OCI-M2 (cell line): ENCODE measurements around the gene TMEM245.
"Not testable (repeated sequence)": the region's sequence is repeated elsewhere in the genome, so short reads cannot be mapped to it uniquely, and the experiment has no call there.

ENCODE experiments used
- DNase-seq: peaks from one replicate; lab custom pipeline; 2025; ENCODE audit not compliant: unreplicated experiment; lab: John Stamatoyannopoulos, UW

TMEM245 gene

DNA sequence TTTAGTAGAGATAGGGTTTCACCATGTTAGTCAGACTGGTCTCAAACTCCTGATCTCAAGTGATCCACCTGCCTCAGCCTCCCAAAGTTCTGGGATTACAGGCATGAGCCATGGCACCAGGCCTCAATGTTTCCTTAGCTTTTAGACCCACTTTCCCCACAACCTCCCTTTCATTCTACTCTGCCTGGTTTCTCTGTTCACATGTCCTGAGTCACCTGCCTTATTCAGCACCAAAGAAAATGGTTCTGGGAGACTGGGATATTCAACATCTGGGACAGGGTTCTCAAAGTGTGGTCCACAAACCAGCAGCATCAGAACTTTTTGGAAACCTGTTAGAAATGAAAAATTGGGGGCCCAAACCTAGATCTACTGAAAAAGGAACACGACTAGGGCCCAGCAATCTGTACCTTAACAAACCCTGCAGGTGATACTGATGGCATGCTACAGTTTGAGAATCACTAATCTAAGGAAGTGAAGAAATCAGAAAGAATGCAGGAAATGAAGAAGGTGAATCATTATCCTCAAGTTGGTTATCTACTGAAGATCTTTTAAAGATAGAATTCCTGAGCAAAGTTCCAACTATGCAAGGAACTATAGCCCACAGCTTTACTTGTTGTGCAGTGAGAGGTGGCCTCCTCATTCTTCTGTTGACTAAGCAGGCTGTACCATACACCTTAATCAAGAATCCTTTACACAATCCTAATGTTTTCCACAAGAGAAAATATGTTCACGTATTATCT, 54.6 kb downstream of the TMEM245 start:
- no peak for DNase-seq

DNA sequence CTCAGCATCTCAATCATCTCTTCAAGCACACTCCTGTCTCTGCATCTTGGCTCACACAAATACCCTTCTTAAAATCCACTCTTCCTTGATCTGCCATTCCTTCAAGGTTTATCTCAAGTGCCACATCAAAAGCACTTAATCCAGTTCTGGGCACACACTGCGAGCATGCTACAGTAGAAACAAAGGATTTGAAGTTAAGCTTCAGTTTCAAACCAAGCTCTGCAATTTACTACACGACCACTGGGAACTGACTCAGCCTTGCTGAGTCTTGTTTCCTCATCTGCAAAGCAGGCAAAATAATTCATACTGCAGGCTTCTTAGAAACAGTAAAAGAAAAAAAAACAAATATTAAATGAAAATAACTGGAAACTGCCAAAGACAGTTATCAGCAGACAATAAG, 56.0 kb downstream of the TMEM245 start:
- no peak for DNase-seq

DNA sequence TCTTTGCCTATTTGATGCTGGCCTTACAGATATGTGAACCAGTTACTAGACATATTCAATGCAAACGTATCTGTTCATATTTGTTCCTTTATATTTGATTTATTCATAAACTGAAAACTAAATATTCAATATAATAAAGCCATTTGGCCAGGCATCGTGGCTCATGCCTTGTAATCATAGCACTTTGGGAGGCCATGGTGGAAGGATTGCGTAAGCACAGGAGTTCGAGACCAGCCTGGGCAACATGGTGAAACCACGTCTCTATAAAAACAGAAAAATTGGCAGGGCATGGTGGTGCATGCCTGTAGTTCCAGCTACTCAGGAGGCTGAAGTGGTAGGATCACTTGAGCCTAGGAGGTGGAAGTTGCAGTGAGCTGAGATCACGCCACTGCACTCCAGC, 57.2 kb downstream of the TMEM245 start:
- no peak for DNase-seq

DNA sequence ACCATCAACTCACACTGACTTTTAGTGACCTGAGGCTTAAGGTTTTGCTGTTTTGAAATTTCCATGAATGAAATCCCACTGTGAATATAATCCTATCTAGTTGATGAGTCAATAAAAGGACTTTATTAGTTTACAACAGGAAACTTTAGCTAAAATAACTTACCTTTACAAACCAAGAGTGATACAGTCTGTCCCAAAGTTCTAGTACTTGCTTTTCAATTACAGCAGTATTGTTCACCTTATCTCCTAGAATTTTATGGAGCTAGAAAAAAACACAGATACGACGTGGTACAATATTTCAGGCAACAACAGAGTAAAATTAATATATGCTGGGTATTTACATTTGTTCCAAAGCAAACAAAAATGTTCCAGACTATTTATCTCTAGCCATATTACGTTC, 59.6 kb downstream of the TMEM245 start:
- DNase-seq, result no peak

DNA sequence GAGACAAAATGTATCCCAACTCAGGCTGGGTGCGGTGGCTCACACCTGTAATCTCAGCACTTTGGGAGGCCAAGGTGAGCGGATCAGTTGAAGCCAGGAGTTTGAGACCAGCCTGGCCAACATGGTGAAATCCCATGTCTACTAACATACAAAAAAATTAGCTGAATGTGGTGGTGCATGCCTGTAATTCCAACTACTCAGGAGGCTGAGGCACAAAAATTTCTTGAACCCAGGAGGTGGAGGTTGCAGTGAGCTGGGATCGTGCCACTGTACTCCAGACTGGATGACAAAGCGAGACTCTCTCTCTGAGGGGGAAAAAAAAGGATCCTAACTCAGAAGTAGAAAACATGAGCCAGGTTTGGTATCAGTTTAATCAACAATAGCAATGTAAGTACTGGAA, 66.6 kb downstream of the TMEM245 start:
- not testable (repeated sequence) for DNase-seq

DNA sequence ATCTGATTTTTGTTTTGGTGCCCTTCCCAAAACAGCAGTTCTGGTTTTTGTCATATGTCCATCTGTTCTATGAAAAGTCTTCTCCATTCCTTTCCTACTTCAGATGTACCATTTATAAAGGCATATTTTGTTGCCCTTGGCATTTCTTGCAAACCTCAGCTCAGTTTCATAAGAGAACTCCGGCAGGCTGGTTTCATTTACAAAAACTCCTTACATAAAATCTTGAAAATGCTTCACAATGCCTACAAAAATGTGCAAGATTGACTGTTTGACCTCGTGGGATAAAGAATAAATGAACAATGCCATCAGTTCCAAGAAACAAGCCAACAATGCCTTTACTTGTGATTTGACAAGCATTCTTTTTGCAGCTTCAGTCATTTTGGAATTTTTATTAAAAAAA, 67.3 kb downstream of the TMEM245 start:
- DNase-seq, result no peak

DNA sequence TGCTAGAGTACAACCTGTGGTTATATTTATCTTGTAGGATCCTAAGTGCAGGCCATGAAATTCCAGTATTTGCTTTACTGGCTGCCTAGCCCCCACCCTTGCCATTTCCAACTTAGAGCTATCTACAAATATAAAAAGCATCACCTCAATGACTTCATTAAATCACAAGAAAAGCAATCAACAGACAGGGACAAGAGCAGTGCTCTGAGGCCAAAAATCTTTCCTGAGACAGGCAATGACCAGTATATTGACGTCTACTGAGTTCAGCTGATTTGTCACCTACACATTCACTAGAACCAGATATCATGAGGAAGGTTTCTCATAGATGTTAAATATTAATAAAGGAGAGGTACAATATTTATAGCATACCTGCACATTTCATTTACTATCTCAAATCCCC, 68.0 kb downstream of the TMEM245 start:
- DNase-seq, result no peak

DNA sequence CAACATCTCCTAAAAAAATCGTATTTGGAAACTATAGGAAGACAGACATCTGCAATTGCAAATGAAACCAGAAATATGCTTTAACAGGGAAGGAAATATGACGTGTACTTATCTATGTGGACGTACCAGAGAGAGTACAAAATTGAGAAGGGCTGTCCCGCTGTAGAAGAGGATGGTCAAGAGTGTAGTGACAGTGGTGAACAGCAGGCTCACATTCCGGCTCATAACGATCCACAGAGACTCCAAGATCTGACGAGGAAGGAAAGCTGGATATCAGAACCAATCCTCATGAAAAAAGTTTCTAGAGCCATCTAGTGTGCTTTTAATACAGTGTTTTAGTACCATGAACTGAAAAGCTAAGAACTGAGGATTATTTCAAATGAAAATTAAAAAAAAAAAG, 69.3 kb downstream of the TMEM245 start:
- no peak for DNase-seq

DNA sequence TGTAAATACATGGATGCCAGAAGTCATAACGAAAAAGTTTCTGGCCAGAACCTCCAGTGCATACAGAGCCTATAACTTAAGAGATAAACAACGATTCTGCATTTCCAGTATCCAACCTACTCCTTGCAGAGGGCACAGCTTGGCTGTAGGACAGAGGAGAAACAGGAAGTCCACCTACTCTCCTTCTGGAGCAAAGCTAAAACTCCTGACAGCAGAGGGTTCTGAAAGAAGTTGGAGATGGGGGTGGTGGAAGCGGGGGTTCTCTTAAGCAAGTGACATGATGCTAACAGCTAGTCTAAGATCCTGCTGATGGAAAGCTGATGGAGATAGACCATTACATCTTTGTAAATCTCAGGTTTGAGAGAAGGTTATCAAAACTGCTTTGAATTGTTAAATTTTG, 70.9 kb downstream of the TMEM245 start:
- no peak for DNase-seq

DNA sequence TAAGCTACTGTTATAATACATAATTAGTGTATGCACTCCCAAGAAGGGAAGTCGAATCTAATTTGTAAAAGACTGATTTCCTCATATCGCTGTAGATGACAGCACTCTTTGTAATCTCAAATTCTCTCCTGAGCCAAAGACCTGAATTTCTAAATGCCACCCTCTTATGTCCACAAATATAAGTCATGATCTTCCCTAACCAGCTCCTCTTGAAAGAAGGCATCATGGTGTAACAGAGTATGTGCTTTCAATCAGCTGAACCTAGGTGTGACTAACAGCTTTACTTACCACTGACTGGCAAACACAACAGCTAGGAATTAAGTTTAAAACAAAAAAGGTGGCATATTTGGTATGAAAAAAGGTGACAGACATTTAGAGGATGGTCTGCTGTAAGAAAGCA, 72.5 kb downstream of the TMEM245 start:
- DNase-seq, result no peak

DNA sequence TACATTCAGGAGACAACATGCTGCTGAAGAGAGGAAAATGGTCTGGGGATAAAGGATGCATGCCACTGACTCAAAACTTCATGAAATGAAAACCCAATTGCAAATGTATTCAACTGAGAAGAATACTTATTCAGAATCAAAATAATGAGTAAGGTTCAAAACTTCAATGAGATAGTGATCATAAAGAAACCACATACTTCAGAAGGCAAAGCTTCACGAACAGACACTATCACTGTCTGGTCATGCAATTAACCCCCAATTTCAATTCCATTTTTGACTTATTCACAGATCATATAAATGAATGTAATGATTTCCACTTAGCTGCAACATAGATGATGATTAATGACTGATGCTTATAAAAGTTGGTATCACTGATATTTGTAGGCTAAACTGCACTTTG, 73.4 kb downstream of the TMEM245 start:
- no peak for DNase-seq

DNA sequence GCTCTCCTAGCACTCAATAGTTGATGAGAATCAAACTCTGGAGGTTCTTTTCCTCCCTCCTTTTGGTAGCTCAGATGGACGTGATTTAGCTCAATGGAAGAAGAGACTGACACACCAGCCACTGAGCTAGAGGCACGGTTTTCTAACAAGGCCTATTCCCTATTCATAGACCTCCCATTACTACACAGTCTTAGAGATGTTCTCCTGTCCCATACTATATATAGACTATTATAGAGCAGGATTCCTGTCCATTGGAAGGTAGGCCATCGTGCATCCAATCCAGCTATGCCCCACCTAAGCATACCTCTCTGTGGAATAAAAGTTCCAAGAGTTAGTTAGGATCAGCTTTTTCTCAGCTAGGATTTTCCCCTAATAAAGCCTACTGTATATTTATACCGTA, 76.2 kb downstream of the TMEM245 start:
- no peak for DNase-seq

DNA sequence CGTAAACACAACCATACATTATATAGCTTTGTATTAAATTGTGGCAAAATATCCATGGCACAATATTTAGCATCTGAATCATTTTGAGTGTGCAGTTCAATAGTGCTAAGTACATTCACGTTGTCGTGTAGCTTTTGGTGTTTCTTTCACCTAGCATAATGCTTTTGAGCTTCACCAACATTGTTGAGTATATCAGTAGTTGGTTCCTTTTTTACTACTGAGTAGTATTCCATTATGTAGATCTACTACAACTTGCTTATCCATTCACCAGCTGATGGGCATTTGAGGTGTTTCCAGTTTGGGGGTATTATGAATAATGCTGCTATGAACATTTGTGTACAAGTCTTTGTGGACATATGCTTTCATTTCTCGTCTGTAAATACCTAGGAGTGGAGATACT, 79.2 kb downstream of the TMEM245 start:
- DNase-seq, result no peak

DNA sequence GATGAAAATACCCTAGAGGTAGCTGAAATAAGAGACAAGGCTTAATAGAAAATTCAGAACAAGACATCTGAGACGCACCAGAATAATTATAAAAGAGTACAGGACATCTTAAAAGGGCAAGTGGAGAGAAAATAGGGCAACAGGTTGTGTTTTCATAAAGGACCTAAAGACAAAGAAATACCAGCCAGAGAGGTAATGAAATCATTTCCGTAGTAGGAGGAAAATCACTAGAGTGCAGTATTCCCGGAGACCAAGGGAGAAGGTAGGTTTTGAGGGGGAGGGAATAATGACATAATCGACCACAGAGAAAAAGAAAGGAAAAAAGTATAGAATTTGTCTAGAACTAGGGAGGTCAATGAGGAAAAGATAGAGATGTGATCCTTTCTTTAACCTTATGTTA, 80.2 kb downstream of the TMEM245 start:
- no peak for DNase-seq

DNA sequence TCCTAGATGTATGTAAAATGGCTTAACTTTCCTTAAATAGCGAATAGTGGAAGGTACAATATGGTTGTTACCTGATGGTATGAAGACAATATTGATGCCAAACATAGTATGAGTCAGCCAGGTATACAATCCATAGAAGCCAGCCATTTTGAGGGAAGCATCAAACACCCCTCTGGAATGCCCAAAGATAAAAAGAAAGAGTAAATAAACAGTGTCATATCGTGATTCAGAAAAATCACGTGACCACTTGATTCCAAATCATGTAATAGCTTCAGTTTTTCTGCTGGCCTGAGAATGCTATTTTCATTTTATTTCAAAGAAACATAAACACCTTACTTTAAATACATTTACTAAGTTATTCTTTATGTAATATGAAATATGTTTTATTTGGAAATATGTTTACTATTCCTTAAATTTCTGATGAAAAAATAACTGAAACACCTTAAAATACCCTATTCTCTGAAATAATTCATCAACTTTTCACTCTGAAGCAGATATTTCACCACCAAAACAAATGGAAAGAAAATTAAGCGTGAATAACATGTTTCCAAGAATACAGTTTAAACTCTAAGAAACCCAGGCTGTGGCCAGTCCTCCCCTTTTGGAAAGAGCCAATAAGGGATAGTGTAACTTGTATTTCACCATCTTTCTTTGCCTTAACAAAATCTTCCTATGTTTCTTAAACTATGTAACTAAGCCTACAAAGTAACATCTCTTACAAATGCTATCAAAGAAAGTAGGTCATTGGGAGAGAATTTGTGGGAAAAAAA, 81.6 kb downstream of the TMEM245 start:
- no peak for DNase-seq

DNA sequence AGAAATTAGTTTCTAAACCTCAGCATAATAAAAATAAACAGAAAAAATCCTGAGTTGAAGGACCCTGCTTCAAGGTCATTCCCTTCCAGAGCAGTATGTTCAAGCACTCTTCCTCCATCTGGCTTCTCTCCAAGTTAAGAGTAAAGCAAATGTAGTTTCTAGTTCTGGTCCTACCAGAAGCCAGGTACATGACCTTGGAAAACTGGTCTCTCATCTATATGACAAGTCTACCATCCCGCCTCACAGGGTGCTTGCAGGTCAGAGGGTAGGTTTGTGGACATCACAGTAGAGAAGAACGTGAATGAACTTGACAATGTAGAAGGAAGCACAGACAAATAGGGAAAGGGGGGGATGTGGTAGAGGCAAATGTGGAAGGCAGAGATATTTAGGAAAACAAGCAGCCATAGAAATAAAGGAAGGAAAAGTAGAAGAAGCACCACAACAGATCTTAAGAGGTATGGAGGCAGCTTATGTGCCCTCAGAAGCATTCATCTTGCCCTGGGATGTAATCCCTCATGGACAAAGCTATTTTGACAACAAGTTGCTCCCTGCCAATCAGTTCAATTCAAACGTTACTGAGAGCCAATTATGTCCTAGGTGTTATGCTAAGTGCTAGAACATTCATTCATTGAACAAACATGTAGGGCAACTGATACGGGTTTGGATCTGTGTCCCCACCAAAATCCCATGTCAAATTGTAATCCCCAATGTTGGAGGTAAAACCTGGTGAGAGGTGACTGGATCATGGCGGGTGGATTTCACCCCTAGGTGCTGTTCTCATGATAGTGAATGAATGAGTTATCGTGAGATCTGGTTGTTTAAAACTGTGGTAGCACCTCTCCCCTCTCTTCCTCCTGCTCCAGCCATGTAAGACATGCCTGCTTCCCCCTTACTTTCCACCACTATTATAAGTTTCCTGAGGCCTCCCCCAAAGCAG, 82.7 kb downstream of the TMEM245 start:
- no peak for DNase-seq

DNA sequence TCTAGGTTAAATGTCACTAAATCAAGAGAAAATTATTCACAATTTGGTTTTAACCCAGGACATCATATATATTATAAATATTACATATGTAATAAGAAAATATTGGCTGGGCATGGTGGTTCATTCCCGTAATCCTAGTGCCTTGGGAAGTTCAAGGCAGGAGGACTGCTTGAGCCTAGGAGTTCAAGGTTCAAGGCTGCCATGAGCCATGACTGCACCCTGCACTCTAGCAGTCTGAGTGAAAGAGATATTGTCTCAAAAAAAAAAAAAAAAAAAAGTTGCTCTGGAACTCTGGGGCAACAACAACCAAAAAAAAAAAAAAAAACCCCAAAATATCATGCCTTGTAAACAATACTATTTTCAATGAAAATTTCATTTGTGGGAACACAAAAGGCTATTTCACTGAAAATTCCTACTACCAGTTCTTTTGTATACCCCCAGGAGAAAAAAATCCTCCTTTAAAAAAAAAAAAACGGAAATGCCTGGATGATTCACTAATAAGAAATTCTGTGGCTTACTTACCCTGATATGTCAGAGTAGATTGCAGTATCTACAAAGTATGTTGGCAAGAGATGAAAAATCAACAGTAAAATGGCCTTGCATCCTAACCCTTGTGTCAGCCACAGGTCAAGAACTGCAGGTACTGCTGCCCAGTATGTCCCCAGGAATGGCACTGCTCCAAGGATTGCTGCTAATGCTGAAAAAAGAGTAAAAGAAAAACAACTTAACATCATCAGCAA, 83.9 kb downstream of the TMEM245 start:
- no peak for DNase-seq

DNA sequence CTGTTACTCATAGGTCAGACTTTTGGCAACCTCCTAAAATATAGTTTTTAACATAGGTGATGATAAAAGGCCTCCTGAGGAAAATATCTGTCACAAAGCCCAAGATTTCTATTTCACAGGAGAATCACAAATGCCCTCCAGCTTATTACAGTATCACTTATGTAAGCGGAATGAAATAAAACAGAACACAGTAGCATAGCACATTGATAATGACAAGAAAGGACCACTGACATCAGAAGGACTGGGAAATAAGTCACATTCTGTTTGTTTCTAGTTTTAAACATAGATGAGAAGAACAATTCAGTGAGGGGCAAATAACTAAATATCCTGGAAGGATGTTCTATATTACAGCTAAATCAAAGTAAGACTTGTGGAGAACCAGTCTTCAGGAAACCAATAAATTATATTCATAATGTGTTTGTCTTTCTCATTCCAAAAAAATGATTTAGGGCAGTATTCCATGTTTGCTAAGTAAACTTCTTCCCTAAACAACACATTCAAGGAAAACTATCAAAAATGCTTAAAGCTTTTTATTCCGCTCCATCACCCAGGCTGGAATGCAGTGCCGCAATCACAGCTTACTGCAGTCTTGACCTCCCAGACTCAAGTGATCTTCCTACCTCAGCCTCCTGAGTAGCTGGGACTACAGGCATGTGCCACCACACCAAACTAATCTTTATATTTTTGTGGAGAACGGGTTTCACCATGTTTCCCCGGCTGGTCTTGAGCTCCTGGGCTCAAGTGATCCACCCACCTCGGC, 85.6 kb downstream of the TMEM245 start:
- no peak for DNase-seq

DNA sequence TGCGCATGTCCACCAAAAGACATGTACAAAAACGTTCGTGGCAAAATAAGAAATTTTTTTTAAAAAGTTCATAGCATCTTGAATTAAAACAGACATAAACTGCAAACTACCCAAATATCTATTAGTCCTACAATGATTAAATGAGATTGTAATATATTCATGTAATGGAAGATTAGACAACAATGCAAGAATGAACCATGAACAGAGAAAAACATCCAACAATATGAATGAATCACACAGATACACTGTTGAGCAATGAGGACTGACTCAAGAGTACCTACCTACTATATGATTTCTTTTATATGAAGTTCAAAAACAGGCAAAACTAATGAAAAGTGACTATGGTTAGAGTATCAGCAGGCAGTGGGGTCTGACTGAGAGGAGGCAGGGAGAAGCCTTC, 88.5 kb downstream of the TMEM245 start:
- no peak for DNase-seq

DNA sequence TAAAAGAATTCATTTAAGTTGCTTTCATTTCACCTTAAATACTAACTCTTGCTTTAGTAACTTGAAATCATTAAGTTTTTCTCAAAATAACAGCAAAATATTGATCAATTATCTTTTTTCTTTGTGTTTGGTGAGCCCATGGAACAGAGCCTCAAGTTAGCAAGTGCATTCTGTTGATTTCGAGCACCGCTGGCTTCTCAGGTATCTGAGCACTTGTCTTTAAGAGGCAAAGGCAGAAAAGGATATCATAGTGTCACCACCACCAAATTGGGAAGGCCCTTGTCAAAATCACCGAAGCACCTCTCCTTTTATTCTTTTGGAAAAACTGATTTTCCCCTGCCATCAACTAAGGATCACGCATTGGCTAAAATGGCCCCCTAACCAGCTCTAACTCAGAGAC, 89.3 kb downstream of the TMEM245 start:
- no peak for DNase-seq
